Neural progenitor cell (in vitro differentiated cells): ENCODE measurements around the gene CFAP119. TPM values are rescaled to one million over a fixed set of nuclear protein-coding genes. Genes with fewer than 3 reads are reported as not detected.

Source experiments
- DNase-seq: peaks from one replicate; pipeline ENCODE4 v3.0.0-alpha.2; 2016; ENCODE audit warnings: low spot score
- H2AFZ ChIP-seq: fragments of 200-600 bp; sonication (generic); replicated peaks from 2 replicates; pipeline ENCODE4 v1.6.1; 2016; ENCODE audit warnings: antibody characterized with exemption
- H3F3A ChIP-seq: fragments of 200-600 bp; sonication (generic); 2 replicates; pipeline ENCODE4 v1.6.1; 2016; ENCODE audit warnings: antibody characterized with exemption, low read depth
- H3K27ac ChIP-seq: fragments of 200-600 bp; sonication (generic); 2 replicates; pipeline ENCODE4 v1.5.1; 2016; ENCODE audit warnings: mild to moderate bottlenecking
- H3K27me3 ChIP-seq: fragments of 200-600 bp; sonication (generic); 2 replicates; pipeline ENCODE4 v1.6.1; 2016; ENCODE audit warnings: mild to moderate bottlenecking, moderate library complexity
- H3K36me3 ChIP-seq: fragments of 200-600 bp; sonication (generic); 2 replicates; pipeline ENCODE4 v1.5.1; 2016
- H3K4me1 ChIP-seq: fragments of 200-600 bp; sonication (generic); 2 replicates; pipeline ENCODE4 v1.6.1; 2016; ENCODE audit warnings: mixed run types
- H3K4me2 ChIP-seq: fragments of 200-600 bp; sonication (generic); 2 replicates; pipeline ENCODE4 v1.6.1; 2016
- H3K4me3 ChIP-seq: fragments of 200-600 bp; sonication (generic); 2 replicates; pipeline ENCODE4 v1.5.1; 2016
- H3K79me2 ChIP-seq: fragments of 200-600 bp; sonication (generic); 2 replicates; pipeline ENCODE4 v1.6.1; 2016; ENCODE audit warnings: low read depth
- H3K9ac ChIP-seq: fragments of 200-600 bp; sonication (generic); 2 replicates; pipeline ENCODE4 v1.6.1; 2016
- H3K9me3 ChIP-seq: fragments of 200-600 bp; sonication (generic); 2 replicates; pipeline ENCODE4 v1.5.1; 2016; ENCODE audit warnings: low read depth
- H4K20me1 ChIP-seq: fragments of 200-600 bp; sonication (generic); 2 replicates; pipeline ENCODE4 v1.6.1; 2016; ENCODE audit warnings: low read depth
- H3K27ac Mint-ChIP-seq: 3 replicates; pipeline ENCODE4 v1.8.0; 2021; ENCODE audit warnings: mixed read lengths
- H3K27me3 Mint-ChIP-seq: 2 replicates; pipeline ENCODE4 v1.8.0; 2022; ENCODE audit warnings: low read depth, mild to moderate bottlenecking, inconsistent platforms, moderate library complexity, mixed read lengths; ENCODE audit not compliant: insufficient read depth
- H3K36me3 Mint-ChIP-seq: 3 replicates; pipeline ENCODE4 v1.8.0; 2021; ENCODE audit warnings: mixed read lengths
- H3K4me1 Mint-ChIP-seq: 3 replicates; pipeline ENCODE4 v1.8.0; 2021; ENCODE audit warnings: mixed read lengths
- H3K4me3 Mint-ChIP-seq: 3 replicates; pipeline ENCODE4 v1.8.0; 2021; ENCODE audit warnings: mild to moderate bottlenecking, moderate library complexity, mixed read lengths
- H3K9me3 Mint-ChIP-seq: 3 replicates; pipeline ENCODE4 v1.8.0; 2020; ENCODE audit warnings: mixed read lengths
- CTCF ChIP-seq: fragments of 200-600 bp; sonication (generic); IDR thresholded peaks from 2 replicates; pipeline ENCODE4 v1.5.1; 2017; ENCODE audit warnings: antibody characterized with exemption, mild to moderate bottlenecking
- EZH2 ChIP-seq: fragments of 200-600 bp; sonication (generic); IDR thresholded peaks from 2 replicates; pipeline ENCODE4 v1.6.1; 2017; ENCODE audit warnings: antibody characterized with exemption, mild to moderate bottlenecking, moderate library complexity
- EZH2phosphoT487 ChIP-seq: fragments of 200-600 bp; sonication (generic); IDR thresholded peaks from 2 replicates; pipeline ENCODE4 v1.6.1; 2017; ENCODE audit warnings: antibody characterized with exemption
- total RNA-seq: library from RNA; depleted of rRNA; stranded (reverse); fragments of >200 nt; gene quantifications from 2 replicates; pipeline ENCODE4 v1.2.3, GENCODE V29; 2015; ENCODE audit warnings: low replicate concordance

Gene CFAP119
- total RNA-seq, 1 donor from 2014 or later: 0.56 TPM

- H3K27me3 Mint-ChIP-seq: peaks cover 19% of the 10 kb centered on the region
- TF ChIP-seq EZH2 (no peak), CTCF (no peak), EZH2phosphoT487 (no peak)
- Histone ChIP-seq H3K79me2 (peaks cover 9% of the 10 kb centered on the region), H3F3A (peaks cover 52% of the 10 kb centered on the region), H3K36me3 (no peaks in the 10 kb centered on the region), H3K27me3 (no peaks in the 10 kb centered on the region), H3K9me3 (no peaks in the 10 kb centered on the region), H3K27ac (no peak overlapping the region), H3K4me1 (peaks cover 11% of the 10 kb centered on the region), H3K9ac (no peak overlapping the region), H4K20me1 (peaks cover 53% of the 10 kb centered on the region), H2AFZ (no peak overlapping the region), H3K4me3 (peak overlapping the region; percentile 79), H3K4me2 (peak overlapping the region; percentile 100)
- H3K9me3 Mint-ChIP-seq: no peaks in the 10 kb centered on the region
- H3K4me3 Mint-ChIP-seq: peak overlapping the region; percentile 96
- no peak for DNase-seq
- H3K4me1 Mint-ChIP-seq: peaks cover 26% of the 10 kb centered on the region
- H3K36me3 Mint-ChIP-seq: peaks cover 24% of the 10 kb centered on the region
- H3K27ac Mint-ChIP-seq: no peak overlapping the region
Observed at GRCh38 chr16:30775131-30775391, 13.2 kb upstream of the CFAP119 start.

GRCh38 chr16:30774367-30775130, 12.7 kb upstream of the CFAP119 start:
- no peak overlapping the region for H2AFZ ChIP-seq
- peak overlapping the region; percentile 96 for H3K4me3 Mint-ChIP-seq
- H4K20me1 ChIP-seq: peaks cover 50% of the 10 kb centered on the region
- peaks cover 9% of the 10 kb centered on the region for H3K79me2 ChIP-seq
- peak; percentile 21 for DNase-seq
- H3K27me3 ChIP-seq: no peaks in the 10 kb centered on the region
- peaks cover 24% of the 10 kb centered on the region for H3K36me3 Mint-ChIP-seq
- TF ChIP-seq CTCF: no peak
- H3K9ac ChIP-seq: no peak overlapping the region
- H3F3A ChIP-seq: peaks cover 52% of the 10 kb centered on the region
- peak overlapping the region; percentile 100 for H3K4me2 ChIP-seq
- H3K4me3 ChIP-seq: peak overlapping the region; percentile 79
- no peaks in the 10 kb centered on the region for H3K36me3 ChIP-seq
- no peak overlapping the region for H3K27ac ChIP-seq
- H3K9me3 Mint-ChIP-seq: no peaks in the 10 kb centered on the region
- H3K27me3 Mint-ChIP-seq: peaks cover 19% of the 10 kb centered on the region
- peaks cover 11% of the 10 kb centered on the region for H3K4me1 ChIP-seq
- H3K4me1 Mint-ChIP-seq: peaks cover 26% of the 10 kb centered on the region
- H3K9me3 ChIP-seq: no peaks in the 10 kb centered on the region
- no peak overlapping the region for H3K27ac Mint-ChIP-seq

- Mint-ChIP-seq H3K4me1 (peaks cover 22% of the 10 kb centered on the region), H3K36me3 (peaks cover 27% of the 10 kb centered on the region), H3K4me3 (no peak overlapping the region), H3K27me3 (peaks cover 21% of the 10 kb centered on the region), H3K27ac (no peak overlapping the region), H3K9me3 (no peaks in the 10 kb centered on the region)
- H3K4me3 ChIP-seq: no peak overlapping the region
- peaks cover 45% of the 10 kb centered on the region for H4K20me1 ChIP-seq
- H3K9ac ChIP-seq: no peak overlapping the region
- H3K27ac ChIP-seq: no peak overlapping the region
- peaks cover 9% of the 10 kb centered on the region for H3K79me2 ChIP-seq
- no peaks in the 10 kb centered on the region for H3K27me3 ChIP-seq
- no peak for DNase-seq
- H3K4me1 ChIP-seq: peaks cover 6% of the 10 kb centered on the region
- no peaks in the 10 kb centered on the region for H3K36me3 ChIP-seq
- no peak overlapping the region for H2AFZ ChIP-seq
- no peaks in the 10 kb centered on the region for H3K9me3 ChIP-seq
- TF ChIP-seq CTCF (no peak), EZH2 (no peak)
- peaks cover 45% of the 10 kb centered on the region for H3F3A ChIP-seq
- H3K4me2 ChIP-seq: no peak overlapping the region
Observed at GRCh38 chr16:30773826-30774225, 12.0 kb upstream of the CFAP119 start.
